Hepatic stellate cell (primary cell): Measurements from ENCODE around the gene ZNF319.
A peak's percentile ranks its signal among the peaks of the same experiment; 100 is the strongest.

Experiments used
- DNase-seq: peaks from one replicate; pipeline ENCODE4 v3.0.0; 2011; ENCODE audit warnings: low spot score

The ZNF319 gene

DNA sequence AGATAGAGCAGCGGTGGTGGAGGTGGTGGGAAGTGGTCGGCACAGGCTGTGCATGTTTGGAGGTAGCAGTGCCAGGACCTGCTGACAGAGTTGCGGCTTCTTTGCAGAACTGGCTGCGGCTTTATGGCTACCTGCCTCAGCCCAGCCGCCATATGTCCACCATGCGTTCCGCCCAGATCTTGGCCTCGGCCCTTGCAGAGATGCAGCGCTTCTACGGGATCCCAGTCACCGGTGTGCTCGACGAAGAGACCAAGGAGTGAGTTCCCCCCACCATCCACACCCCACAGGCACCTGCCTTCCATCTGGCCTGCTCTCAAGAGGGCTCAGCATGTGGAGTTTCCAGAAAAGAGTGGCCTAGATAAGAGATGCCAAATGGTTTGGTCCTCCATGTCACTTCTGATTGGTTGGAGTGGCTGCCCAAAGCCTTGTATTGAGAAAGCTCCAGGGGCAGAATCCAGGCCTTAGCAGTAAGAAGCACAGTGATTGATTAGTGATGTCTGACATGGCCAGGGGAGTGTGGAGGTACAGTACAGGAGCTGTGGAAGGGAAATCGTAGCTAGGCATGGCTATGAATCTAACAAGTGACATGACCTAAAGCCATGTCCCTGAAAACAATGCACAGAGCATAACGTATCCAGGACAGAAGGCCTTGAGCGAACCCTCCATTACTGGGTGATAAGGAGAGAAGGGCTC is 37.0 kb upstream of the ZNF319 start:
- DNase-seq: no peak

GRCh38 chr16:58036943-58037342 is 36.5 kb upstream of the ZNF319 start:
- DNase-seq: no peak

- DNase-seq: no peak
Observed at GRCh38 chr16:58035356-58036170, 35.1 kb upstream of the ZNF319 start.

DNA sequence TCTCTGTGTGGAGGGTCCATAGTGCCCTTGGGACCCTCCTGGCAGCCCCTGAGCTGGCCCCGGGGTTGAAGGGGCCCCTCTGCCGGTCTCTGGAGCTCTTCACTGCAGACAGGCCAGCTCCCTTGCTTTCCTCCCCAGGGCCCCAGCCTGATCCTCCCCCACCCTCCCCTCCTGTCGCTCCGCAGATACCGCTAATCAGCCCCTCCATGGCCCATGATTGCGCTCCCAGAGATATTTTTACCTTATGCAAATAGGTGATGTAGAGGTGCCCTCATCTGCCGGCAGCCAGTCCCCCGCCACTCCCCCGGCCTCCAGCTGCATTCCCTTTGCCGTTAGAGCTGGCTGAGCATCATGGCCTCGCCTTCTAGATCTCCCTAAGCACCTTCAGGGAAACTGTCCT is 34.3 kb upstream of the ZNF319 start:
- no peak for DNase-seq

GRCh38 chr16:58034128-58034685 is 33.7 kb upstream of the ZNF319 start:
- DNase-seq: no peak

DNA sequence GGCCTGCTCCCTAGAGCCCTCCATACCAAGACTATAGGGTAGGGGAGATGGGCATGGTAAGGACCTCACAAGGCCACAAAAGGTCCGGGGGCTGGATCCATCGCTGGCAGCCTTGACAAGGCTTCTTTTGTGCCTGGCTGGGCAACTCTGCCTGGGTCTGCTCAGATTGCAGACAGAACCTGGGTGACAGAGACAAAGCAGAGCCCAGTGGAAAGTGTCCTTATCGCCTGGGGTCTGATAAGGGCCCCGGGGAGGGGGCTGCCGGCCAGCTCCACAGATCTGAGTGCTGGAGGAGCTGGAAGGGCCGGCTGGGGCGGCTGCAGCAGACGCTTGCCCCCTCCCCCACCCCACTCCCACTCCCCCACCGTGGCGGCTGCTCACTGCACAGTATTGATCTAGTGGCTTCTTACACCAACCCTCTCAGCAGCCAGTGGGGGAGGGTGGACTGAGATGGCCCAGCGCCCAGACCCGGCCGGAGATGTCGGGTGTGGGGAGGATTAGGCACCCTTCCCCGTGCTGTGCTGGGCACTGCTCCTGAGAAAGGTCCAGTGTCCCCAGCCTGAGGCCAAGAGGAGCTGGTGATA is 32.3 kb upstream of the ZNF319 start:
- no peak for DNase-seq

GRCh38 chr16:58031016-58031800 is 30.7 kb upstream of the ZNF319 start:
- no peak for DNase-seq

DNA sequence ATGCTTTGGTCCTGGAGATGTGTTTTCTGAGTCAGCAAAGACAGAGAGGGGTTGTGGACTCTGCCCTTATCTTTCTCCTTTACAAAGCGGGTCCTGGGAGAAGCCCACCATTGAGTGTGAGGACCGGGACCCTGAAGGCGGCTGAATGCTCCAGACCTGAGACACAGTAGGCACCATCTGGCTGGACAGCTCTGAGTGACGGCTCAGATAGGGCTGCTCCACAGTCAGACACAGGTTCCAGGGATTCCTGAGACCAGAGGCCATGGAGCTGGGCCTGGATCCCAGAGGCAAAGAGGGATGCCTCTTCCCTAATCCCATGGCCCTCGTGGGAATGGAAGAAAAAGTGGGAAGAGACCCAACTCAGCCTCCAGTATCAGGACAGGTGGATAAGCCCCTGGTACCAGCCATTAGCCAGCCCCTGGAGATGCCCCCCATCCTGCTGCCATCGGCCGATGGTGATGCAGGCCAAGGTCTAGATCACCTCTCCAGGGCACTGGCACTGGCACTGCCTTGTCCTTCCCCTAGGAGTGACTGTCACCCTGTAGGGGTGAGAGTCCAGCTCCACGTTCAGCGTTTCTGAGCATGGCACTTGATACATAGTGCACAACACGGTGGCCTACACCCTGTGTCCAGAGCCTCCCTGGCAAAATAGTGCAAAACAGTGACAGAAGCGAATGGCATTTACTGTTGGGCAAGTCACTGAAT is 29.8 kb upstream of the ZNF319 start:
- DNase-seq: no peak

DNA sequence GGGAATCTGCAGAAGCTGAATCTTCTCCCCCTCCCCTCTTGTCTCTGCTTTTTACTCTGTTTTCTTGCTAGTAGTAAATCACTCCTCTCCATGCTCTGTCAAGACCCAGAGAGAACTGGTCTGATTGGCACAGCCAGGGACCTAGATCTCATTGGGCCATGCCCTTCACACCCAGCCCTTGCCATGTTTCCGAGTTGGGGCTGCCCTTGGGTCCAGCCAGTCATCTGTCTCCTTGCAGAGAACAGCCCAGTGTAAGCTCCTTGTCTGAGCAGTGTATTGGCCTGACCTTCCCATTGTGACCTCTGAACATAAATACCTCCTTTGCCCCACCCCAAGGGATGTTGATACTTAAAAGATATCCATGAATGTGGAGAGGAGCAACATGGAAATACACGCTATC is 28.9 kb upstream of the ZNF319 start:
- no peak for DNase-seq

DNA sequence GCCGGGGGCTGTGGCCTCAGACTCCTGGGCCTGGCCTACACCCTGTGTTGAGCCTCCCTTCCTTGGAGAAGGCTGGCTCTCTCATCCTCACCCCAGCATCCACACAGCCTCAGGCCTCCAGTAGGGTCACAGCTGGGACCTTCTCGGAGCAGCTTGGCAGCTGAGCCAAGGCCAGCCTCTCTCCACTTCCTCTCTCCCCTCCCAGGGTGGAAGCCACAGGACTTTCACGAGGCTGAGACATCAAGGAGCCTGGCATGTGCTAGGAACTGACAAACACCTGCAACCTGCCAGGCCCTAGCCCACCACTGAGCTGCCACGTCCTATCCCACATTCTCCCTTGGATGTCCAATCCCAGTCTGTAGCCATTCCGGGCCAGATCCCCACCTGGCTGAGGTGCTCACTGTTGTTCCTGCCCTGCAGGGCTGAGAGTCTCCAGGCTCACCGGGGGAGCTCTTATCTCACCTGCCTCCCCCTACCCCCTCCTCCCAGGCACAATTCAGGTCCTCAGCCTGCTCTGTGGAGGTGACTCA is 28.1 kb upstream of the ZNF319 start:
- DNase-seq: no peak

DNA sequence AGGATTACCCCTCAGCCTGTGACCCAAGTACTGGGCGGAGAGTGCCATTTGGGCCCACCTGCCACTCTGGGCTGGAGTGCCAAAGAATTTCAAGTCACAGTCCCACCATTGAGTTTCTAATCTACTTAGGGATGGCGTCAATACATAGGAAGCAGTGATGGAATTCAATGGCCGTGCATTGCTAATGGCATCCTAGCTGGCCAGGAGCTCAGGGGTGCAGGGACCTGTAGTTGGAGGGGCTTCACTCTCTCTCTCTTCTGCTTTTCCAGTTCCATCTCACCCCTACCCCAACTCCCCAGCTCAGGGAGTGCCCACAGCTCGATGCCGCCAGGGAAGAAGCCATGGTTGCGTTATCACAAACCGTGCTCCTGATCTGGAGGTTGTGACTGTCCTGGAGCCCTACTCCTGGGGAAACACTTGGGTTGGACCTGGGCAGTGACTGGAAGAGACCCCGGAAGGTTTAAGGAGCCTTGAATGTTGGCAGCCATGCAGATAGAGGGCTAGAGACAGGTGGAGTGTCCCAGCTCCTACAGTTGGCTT is 27.5 kb upstream of the ZNF319 start:
- DNase-seq: no peak

DNA sequence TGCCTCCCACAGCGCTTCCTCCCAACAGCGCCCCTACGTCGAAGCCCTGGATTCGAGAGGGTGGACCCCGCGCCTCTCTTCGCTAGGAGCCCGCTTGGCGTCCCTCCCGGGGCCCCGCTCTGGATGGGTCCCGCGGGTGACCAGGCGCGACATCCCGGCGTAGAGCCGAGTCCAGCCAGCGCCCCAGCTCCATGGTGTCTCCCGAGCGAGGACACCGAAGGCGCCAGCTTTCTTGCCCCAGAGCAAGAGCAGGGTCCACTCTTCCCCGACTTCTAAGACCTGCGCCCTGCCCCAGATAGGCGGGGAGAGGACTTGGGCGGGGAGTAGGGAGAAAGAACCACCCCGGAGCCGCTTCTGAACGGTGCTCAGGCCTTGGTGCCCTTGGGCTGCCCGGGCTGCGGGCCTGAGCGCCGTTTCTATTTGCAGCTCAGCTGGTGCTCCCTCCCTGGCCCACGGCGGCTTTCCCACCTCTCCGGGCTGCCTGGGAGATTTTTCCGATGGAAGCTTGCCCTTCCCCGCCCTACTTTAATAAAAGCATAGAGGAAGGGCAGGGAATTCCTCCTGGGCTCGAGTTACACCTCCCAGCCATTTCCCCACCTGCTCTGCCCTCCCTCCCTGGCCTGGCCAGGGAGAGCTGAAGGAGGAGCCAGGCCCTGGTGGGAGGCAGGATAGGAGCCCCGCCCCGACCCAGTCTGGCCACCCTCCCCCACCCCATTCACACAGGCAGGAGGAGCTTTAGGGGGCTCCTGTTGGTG is 26.9 kb upstream of the ZNF319 start:
- DNase-seq: no peak

GRCh38 chr16:58026705-58027160 is 26.3 kb upstream of the ZNF319 start:
- no peak for DNase-seq

DNA sequence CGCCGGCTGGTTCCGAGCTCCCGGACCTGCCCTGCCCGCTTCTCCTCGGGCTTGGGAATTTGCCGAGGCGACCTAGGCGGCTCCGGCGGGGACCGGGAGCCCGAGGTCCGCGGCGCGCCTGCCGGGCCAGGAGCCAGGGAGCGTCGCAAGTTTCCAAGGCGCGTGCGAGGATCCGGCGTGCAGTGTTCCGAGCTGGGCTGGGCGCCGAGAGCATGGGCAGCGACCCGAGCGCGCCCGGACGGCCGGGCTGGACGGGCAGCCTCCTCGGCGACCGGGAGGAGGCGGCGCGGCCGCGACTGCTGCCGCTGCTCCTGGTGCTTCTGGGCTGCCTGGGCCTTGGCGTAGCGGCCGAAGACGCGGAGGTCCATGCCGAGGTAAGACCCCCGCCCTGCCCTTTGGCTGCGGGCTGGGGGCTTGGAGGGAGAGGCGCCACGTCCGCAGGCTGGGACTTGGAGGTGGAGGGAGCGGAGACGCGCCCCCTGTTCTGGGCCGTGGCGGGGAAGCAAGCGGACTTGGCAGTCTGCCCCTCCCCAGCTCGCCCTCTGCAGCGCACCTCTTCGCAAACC is 25.8 kb upstream of the ZNF319 start:
- DNase-seq: peak; percentile 67

DNA sequence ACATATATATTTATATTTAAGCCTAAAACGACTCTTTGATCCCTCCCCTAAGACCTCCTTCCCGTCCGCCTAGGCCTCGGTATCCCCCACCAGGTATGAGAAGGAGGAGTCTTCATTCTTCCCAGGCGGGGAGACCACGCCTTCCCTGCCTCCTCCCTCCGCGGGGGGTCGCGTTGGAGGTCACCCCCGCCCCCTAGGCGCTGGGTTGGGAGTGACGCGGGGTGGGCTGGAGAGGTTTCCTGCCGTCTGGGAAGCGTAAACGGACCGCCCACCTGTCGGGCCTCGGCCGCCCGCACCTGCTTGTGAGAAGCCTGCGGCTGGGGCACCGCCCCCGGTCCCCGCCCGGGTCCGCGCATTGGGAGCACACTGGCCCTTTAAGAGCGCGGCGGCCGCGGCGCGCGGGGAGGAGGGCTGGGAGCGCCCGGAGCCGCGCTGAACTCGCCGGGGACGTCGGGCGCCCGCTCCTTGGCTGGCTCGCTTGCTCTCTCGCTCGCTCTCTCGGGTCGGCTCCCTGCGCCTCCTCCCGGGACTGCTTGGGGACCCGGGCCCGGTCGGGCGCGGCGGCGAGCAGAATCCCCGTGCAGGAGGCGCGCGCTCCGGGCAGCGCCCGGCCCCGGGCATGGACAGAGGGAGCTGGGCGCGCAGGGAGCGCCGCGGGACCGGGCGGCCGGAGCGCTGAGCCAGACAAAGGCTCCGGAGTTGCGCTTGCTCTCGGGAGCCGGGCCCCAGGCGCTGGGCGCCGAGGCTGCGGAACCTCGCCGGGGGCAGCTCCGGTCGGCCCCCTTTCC is 25.1 kb upstream of the ZNF319 start, which contains the start of gene MMP15:
TSS of gene MMP15 (plus strand) at position 404 of the 788 bp plus-strand sequence. CDS start 597 bp downstream, outside the sequence.
- DNase-seq: peak; percentile 74

DNA sequence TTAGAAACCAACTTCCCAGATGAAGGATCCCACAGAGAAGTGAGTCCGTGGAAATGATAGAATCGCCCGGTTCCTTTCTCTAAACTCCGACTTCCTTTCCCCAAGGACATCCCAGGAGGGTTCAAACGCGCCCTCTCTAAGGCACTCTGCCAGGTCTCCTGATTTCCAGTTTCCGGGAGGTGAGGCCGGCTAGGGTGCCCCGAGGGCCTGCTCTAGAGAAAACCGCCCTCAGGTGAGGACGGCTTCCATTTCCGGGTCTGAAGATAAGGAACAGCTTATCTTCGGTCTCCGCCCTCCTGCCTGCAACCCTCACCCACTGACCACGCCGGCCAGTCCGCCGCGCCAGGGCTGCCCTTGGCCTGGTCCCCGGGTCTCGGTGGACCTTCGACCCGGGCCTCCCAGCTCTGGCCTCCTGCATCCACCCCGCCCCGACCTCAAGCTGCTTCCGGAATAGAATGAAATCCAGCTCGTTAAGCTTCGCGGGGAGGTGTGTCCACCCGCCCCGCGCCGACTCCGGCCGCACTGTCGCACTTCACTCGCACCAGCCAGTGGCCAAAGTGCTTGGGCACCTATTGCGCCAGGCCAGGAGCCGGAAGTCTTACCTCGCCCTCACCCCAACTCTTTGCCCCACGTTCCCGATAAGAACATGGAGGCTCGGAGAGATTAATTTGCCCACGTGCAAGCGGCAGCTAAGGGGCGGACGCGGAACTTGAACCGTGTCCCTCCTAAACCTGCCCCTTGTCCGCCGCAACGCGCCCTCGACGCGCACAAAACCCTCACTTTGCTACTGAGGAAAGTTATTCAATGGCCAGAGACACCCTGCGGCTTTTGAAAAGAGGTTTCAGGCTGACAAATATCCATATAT is 24.2 kb upstream of the ZNF319 start:
- DNase-seq: no peak

DNA sequence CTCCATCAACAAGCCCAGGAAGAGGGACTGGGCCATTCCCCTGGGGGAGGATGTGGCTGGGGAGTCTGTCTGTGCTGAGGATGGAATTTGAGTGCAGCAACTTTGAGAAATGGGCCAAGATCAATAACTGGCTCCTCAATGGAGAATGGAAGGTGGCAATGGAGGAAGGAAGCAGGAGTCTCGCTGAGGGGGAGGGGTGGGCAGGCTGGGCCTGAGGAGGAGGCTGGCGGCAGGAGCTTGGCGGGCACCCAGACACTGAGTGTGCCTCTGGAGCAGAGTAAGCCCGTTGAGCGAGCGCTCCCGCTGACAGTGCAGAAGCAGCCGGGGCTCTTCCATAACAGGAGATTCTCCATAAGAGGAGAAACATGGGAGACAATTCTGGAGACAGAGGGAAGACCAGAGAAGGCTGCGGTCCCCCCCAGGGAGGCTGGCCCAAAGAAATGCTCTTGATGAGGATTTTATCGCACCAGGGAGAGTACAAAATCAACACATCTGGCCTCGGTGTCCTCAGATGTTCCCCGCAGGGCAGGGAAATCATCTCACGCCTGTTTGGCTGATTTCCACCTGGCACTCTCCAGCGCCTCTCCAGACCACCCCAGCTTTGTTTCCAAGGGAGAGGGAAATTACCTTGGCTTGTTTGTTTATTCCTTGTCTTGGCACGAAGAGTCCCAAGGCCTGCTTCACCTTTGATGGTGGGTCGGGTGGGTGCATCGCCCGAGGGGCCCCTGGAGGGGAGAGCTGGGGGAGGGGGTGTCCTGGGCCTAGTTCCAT is 22.3 kb upstream of the ZNF319 start:
- DNase-seq: peak; percentile 67
